Immature natural killer cell (primary cell): ENCODE data around the gene VIM. TPM values are rescaled to one million over a fixed set of nuclear protein-coding genes. Genes with fewer than 3 reads are reported as not detected.

Source experiments
- DNase-seq, 3 donors: peaks; one replicate each; pipeline ENCODE4 v3.0.0; 2022; ENCODE audit warnings: mixed read lengths in 1 of 3
- H3K27ac Mint-ChIP-seq, 6 donors: one replicate each; pipeline ENCODE4 v1.8.0; 2020; ENCODE audit warnings: mixed read lengths in 6 of 6, mild to moderate bottlenecking in 5 of 6, inconsistent platforms in 4 of 6, moderate library complexity in 3 of 6
- H3K27me3 Mint-ChIP-seq, 3 donors: one replicate each; pipeline ENCODE4 v1.8.0; 2020 to 2021; ENCODE audit warnings: low read depth in 3 of 3, mild to moderate bottlenecking in 3 of 3, mixed read lengths in 3 of 3, moderate library complexity in 3 of 3, inconsistent platforms in 1 of 3
- H3K36me3 Mint-ChIP-seq, 3 donors: one replicate each; pipeline ENCODE4 v1.8.0; 2020; ENCODE audit warnings: mixed read lengths in 3 of 3, inconsistent platforms in 2 of 3, mild to moderate bottlenecking in 2 of 3
- H3K4me1 Mint-ChIP-seq, 2 donors: one replicate each; pipeline ENCODE4 v1.8.0; 2020; ENCODE audit warnings: inconsistent platforms in 2 of 2, mild to moderate bottlenecking in 2 of 2, mixed read lengths in 2 of 2, moderate library complexity in 1 of 2
- H3K4me3 Mint-ChIP-seq, 5 donors: one replicate each; pipeline ENCODE4 v1.8.0; 2020; ENCODE audit warnings: mild to moderate bottlenecking in 5 of 5, mixed read lengths in 5 of 5, inconsistent platforms in 3 of 5, moderate library complexity in 3 of 5
- H3K9me3 Mint-ChIP-seq, 6 donors: one replicate each; pipeline ENCODE4 v1.8.0; 2020; ENCODE audit warnings: mild to moderate bottlenecking in 6 of 6, mixed read lengths in 6 of 6, inconsistent platforms in 4 of 6, moderate library complexity in 3 of 6
- polyA plus RNA-seq, 3 donors: library from polyadenylated mRNA; unstranded; fragments of 300-500 nt; fragmentation: Illumina TruSeq; gene quantifications; one replicate each; pipeline ENCODE4 v1.2.3, GENCODE V29; 2021

The VIM gene
- polyA plus RNA-seq, 3 donors from 2014 or later: 61.5 to 183 (median 142) TPM

DNA sequence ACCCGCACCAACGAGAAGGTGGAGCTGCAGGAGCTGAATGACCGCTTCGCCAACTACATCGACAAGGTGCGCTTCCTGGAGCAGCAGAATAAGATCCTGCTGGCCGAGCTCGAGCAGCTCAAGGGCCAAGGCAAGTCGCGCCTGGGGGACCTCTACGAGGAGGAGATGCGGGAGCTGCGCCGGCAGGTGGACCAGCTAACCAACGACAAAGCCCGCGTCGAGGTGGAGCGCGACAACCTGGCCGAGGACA lies 1.6 kb downstream of the VIM start:
- H3K36me3 Mint-ChIP-seq: peaks cover 5 to 10% (median 6%) of the 10 kb centered on the region in 3 donors
- no peak for DNase-seq
- peak overlapping the region; percentile 84 to 98 (median 96) for H3K27ac Mint-ChIP-seq
- H3K4me3 Mint-ChIP-seq: peak overlapping the region; percentile 86 to 94 (median 92)
- peaks cover 27 to 38% (median 27%) of the 10 kb centered on the region in 3 donors for H3K27me3 Mint-ChIP-seq
- no peaks in the 10 kb centered on the region for H3K9me3 Mint-ChIP-seq
- H3K4me1 Mint-ChIP-seq: peaks cover 38 to 55% of the 10 kb centered on the region in 2 donors

DNA sequence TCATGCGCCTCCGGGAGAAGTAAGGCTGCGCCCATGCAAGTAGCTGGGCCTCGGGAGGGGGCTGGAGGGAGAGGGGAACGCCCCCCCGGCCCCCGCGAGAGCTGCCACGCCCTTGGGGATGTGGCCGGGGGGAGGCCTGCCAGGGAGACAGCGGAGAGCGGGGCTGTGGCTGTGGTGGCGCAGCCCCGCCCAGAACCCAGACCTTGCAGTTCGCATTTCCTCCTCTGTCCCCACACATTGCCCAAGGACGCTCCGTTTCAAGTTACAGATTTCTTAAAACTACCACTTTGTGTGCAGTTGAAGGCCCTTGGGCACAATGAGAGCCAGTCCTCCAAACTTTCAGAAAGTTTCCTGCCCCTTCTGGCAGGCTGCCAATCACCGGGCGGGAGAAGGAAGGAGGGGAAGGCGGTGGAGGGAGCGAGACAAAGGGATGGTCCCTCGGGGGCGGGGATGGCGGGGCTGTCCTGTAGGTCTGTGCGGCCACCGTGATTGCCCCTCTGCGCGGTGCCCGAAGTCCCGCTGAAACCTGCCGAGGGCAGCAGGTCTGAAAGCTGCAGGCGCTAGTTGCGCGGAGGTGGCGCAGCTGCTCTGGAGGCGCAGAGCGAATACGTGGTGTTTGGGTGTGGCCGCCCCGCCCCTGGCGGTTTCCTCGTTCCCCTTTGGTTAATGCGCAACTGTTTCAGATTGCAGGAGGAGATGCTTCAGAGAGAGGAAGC lies 2.1 kb downstream of the VIM start:
- Mint-ChIP-seq H3K9me3 (no peaks in the 10 kb centered on the region), H3K36me3 (peaks cover 6 to 14% (median 7%) of the 10 kb centered on the region in 3 donors), H3K4me1 (peaks cover 38 to 55% of the 10 kb centered on the region in 2 donors)

DNA sequence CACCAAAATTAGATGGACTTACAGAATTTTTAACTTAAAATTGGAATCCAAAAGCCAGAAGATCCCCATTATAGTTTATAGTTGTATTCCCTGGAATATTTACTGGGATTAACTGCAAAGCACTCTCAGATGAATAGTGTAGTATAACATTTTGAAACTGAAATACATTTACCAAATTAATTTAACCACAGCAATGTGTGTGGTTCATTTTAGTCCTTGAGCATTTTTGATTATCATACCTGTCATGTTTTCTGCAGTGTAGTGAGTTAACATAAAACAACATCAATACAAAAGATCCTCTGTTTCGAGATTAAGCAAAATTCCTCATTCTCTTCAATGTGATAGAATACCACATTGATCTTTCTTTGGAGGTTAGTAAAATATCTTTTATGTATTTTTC lies 3.7 kb downstream of the VIM start:
- Mint-ChIP-seq H3K27ac (peak overlapping the region in 5 of 6 donors; percentile 28 to 98 (median 84)), H3K4me3 (peak overlapping the region in 3 of 5 donors; percentile 21 to 92 (median 27)), H3K36me3 (peaks cover 16 to 30% (median 17%) of the 10 kb centered on the region in 3 donors), H3K9me3 (no peaks in the 10 kb centered on the region), H3K4me1 (peaks cover 35 to 45% of the 10 kb centered on the region in 2 donors), H3K27me3 (peaks cover 27 to 38% (median 27%) of the 10 kb centered on the region in 3 donors)
- no peak for DNase-seq

More for the DNA sequence above, 2.1 kb downstream of the VIM start:
- DNase-seq: peak; percentile 83 to 89 (median 87)
- peaks cover 27 to 38% (median 27%) of the 10 kb centered on the region in 3 donors for H3K27me3 Mint-ChIP-seq
- peak overlapping the region; percentile 84 to 100 (median 96) for H3K27ac Mint-ChIP-seq
- H3K4me3 Mint-ChIP-seq: peak overlapping the region; percentile 86 to 94 (median 92)

DNA sequence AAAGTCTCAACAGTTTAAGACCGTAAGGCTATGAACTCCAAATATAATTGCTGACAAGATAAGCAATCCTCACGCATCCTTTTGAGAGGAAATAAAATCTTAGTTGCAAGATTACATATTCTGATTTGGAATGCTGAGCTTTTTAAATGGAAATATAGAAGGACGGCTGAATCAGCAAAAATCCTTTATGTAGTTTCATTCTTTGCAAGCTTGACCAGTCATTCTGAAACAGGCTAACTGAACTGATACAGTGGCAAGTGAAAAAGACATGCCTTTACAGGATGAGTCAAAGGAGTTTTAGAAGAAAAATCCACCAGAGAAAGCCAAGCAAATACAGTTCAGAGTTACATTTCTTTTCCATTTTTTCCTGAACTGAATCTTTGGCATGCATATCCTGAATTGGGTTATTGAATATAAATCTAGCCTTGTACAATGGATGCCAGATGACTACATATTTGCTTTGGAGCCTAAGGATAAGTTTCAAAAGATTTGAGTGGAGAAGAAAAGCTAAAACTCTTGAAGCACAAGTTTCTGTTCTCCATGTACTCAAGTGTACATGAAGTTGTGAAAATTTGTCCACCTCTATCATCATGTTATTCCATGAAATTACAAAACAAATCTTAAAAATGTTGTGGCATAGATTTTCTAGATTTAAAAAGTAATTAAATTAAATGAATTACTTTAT lies 4.4 kb downstream of the VIM start:
- H3K4me1 Mint-ChIP-seq: peaks cover 29 to 39% of the 10 kb centered on the region in 2 donors
- H3K27me3 Mint-ChIP-seq: peaks cover 25 to 34% (median 27%) of the 10 kb centered on the region in 3 donors
- peak overlapping the region in 4 of 6 donors; percentile 45 to 98 (median 81) for H3K27ac Mint-ChIP-seq
- H3K4me3 Mint-ChIP-seq: peak overlapping the region in 1 of 5 donors; percentile 50
- H3K36me3 Mint-ChIP-seq: peaks cover 20 to 36% (median 20%) of the 10 kb centered on the region in 3 donors
- H3K9me3 Mint-ChIP-seq: no peaks in the 10 kb centered on the region
- DNase-seq: no peak

DNA sequence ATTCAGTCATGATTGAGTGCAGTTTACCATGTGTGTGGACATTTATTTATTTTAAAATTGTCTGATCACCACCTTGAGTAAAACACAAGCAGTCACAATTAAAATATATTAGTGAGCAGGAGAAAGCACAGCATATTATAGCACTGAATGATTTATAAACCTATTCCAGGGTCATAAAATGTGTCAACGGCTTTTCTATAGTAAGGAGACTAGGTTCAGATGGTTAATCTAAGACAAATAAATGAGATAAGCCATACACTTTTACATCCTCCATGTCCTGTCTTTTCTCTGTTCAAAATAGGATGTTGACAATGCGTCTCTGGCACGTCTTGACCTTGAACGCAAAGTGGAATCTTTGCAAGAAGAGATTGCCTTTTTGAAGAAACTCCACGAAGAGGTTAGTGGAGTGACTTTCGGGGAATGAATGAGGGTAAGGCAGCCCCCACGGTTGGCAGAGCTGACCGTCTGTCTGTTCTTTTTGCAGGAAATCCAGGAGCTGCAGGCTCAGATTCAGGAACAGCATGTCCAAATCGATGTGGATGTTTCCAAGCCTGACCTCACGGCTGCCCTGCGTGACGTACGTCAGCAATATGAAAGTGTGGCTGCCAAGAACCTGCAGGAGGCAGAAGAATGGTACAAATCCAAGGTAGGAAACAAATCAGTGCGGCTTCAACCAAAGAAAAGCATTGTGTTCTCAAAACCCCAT lies 5.4 kb downstream of the VIM start:
- DNase-seq: no peak
- H3K36me3 Mint-ChIP-seq: peaks cover 20 to 39% (median 24%) of the 10 kb centered on the region in 3 donors
- peaks cover 18 to 29% of the 10 kb centered on the region in 2 donors for H3K4me1 Mint-ChIP-seq
- peaks cover 18 to 25% (median 21%) of the 10 kb centered on the region in 3 donors for H3K27me3 Mint-ChIP-seq
- H3K4me3 Mint-ChIP-seq: no peak overlapping the region
- H3K27ac Mint-ChIP-seq: peak overlapping the region in 1 of 6 donors; percentile 17
- no peaks in the 10 kb centered on the region for H3K9me3 Mint-ChIP-seq

DNA sequence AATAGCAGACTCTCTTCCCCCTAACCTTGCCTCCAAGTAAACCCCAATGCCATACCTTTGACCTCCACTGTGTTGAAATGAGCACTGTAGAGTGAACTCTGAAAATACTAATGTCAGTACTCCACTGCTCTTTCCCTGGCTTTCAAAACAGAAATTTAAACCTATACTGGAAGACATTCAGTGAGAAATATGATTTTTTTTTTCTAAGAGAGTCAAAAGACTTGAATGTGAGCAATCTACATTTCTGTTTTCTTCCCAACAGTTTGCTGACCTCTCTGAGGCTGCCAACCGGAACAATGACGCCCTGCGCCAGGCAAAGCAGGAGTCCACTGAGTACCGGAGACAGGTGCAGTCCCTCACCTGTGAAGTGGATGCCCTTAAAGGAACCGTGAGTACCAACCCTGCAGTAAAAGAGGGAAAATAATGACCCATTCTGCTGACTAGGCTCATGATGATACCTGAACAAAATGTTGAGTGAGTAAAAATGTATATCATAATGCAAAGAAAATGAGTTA lies 6.4 kb downstream of the VIM start:
- H3K27me3 Mint-ChIP-seq: peaks cover 11 to 16% (median 12%) of the 10 kb centered on the region in 3 donors
- peaks cover 20 to 39% (median 24%) of the 10 kb centered on the region in 3 donors for H3K36me3 Mint-ChIP-seq
- H3K9me3 Mint-ChIP-seq: no peaks in the 10 kb centered on the region
- H3K27ac Mint-ChIP-seq: peak overlapping the region in 5 of 6 donors; percentile 15 to 73 (median 71)
- peaks cover 18 to 29% of the 10 kb centered on the region in 2 donors for H3K4me1 Mint-ChIP-seq
- H3K4me3 Mint-ChIP-seq: no peak overlapping the region
- DNase-seq: no peak

DNA sequence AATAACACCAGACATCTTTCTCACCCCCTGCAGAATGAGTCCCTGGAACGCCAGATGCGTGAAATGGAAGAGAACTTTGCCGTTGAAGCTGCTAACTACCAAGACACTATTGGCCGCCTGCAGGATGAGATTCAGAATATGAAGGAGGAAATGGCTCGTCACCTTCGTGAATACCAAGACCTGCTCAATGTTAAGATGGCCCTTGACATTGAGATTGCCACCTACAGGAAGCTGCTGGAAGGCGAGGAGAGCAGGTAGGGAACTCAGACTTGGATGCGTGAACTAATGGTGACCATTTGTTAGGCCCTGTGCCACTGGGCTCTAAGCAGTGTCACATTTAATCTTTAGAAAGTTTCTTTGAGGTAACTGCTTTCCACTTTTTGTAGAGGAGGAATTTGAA lies 7.1 kb downstream of the VIM start:
- Mint-ChIP-seq H3K9me3 (no peaks in the 10 kb centered on the region), H3K36me3 (peaks cover 20 to 39% (median 24%) of the 10 kb centered on the region in 3 donors), H3K4me1 (peaks cover 15 to 29% of the 10 kb centered on the region in 2 donors), H3K4me3 (no peak overlapping the region), H3K27ac (peak overlapping the region in 1 of 6 donors; percentile 71), H3K27me3 (peaks cover 6 to 9% (median 7%) of the 10 kb centered on the region in 3 donors)
- DNase-seq: no peak

DNA sequence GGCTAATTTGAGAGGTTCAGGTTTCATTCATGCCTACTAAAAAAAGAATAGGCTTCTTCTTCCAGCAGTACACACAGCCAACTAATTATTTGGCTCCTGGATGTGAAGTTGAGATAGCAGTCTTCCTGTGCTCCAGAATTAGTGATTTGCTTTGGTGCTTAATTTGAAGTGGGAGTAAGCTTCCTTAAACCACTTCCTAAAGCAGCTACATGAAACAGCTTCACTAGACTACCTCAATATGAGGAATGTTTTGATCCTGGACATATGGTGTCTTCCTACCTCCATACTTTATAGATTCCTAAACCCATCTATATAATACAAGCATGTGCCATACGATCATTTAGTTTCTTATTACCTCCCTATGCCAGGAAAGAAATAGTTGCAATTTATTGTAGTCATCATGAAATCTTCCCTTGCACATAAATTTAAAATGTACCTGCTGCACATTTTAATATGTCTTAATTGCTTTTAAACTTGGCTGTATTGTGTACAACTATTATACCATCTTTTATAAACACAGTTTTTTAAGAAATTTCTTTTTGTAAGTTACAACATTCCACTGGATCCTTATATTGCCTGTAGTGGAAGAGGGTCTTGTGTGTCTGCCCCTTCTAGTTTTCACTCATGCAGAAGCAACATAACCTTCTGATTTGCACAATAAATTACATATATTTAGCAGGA lies 8.6 kb downstream of the VIM start:
- Mint-ChIP-seq H3K27ac (peak overlapping the region in 1 of 6 donors; percentile 19), H3K9me3 (no peaks in the 10 kb centered on the region), H3K4me3 (no peak overlapping the region)

DNA sequence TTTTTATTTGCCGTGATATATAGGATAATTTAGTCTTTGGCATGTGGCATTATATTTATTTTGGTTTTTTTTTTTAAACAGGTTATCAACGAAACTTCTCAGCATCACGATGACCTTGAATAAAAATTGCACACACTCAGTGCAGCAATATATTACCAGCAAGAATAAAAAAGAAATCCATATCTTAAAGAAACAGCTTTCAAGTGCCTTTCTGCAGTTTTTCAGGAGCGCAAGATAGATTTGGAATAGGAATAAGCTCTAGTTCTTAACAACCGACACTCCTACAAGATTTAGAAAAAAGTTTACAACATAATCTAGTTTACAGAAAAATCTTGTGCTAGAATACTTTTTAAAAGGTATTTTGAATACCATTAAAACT lies 9.1 kb downstream of the VIM start:
- Mint-ChIP-seq H3K36me3 (peaks cover 24 to 36% (median 26%) of the 10 kb centered on the region in 3 donors), H3K27me3 (peaks cover 0 to 3% (median 0%) of the 10 kb centered on the region in 3 donors), H3K27ac (no peak overlapping the region), H3K9me3 (no peaks in the 10 kb centered on the region), H3K4me1 (peaks cover 0 to 11% of the 10 kb centered on the region in 2 donors), H3K4me3 (no peak overlapping the region)
- no peak for DNase-seq

More for the DNA sequence above, 8.6 kb downstream of the VIM start:
- H3K36me3 Mint-ChIP-seq: peaks cover 24 to 39% (median 26%) of the 10 kb centered on the region in 3 donors
- H3K4me1 Mint-ChIP-seq: peaks cover 2 to 16% of the 10 kb centered on the region in 2 donors
- no peak for DNase-seq
- peaks cover 0 to 3% (median 0%) of the 10 kb centered on the region in 3 donors for H3K27me3 Mint-ChIP-seq

DNA sequence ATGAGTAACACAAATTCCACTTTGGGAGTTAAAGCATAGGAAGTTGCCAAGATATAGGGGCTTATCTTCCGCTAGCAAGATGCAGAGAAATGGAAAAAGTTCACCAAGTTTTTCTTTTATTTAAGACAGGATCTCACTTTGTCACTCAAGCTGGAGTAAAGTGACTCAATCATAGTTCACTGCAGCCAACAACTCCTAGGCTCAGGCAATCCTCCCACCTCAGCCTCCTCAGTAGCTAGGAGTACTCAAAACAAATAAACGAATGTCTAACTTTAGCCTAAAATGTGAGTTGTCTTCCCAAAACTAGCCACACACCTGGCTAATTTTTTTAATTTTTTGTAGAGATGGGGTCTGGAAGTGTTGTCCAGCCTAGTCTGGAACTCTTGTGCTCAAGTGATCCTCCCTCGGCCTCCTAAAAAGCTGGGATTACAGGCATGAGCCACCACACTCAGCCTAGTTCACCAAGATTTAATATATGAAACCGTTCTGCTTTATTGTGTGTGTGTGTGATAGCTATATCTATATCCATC lies 9.9 kb downstream of the VIM start:
- peaks cover 0 to 3% (median 0%) of the 10 kb centered on the region in 3 donors for H3K27me3 Mint-ChIP-seq
- H3K9me3 Mint-ChIP-seq: no peaks in the 10 kb centered on the region
- H3K27ac Mint-ChIP-seq: peak overlapping the region in 1 of 6 donors; percentile 58
- no peak for DNase-seq
- H3K4me3 Mint-ChIP-seq: no peak overlapping the region
- peaks cover 0 to 6% of the 10 kb centered on the region in 2 donors for H3K4me1 Mint-ChIP-seq
- peaks cover 24 to 34% (median 26%) of the 10 kb centered on the region in 3 donors for H3K36me3 Mint-ChIP-seq

DNA sequence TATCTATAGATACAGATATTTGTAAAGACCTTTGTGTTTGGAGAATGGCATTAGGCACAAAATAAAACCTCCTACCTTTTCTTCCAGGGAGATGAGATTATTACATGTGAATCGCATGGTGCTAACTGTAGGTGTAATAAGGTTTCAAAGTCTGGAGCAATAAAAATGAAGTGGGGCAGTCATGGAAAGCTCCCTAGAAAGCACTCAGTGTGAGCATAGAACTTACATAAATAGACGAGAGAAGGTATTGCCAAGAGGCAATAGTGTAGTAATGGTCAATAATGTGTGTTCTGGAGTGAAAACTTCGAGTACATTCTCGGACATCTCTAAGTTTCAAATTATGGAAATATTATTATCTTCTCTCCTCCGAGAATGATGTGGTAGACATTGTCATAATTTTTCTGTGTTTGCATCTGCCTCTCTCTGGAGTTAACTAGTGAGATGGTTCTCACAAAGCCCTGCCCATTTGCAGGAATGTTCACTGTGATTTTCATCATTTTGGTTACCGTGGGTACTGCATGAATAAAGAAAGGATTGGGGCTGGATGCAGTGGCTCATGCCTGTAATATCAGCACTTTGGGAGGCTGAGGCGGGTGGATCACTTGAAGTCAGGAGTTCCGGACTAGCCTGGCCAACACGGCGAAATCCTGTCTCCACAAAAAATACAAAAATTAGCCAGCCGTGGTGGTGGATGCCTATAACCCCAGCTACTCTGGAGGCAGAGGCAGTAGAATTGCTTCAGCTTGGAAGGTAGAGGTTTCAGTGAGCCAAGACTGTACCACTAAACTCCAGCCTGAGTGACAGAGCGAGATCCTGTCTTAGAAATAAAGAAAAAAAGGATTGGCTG lies 10.6 kb downstream of the VIM start:
- Mint-ChIP-seq H3K9me3 (no peaks in the 10 kb centered on the region), H3K36me3 (peaks cover 24 to 34% (median 26%) of the 10 kb centered on the region in 3 donors), H3K27ac (peak overlapping the region in 3 of 6 donors; percentile 1 to 58 (median 51)), H3K27me3 (peaks cover 0 to 3% (median 0%) of the 10 kb centered on the region in 3 donors), H3K4me3 (no peak overlapping the region), H3K4me1 (peaks cover 0 to 6% of the 10 kb centered on the region in 2 donors)
- DNase-seq: no peak
